Gastroesophageal sphincter (tissue), 3 donors: Measurements from ENCODE around the gene FAM47E.

Source experiments
- CTCF ChIP-seq, 4 experiments: fragments of 200-600 bp in 2 of 4; fragments of 450-650 bp in 2 of 4; sonication (generic) in 1 of 4; IDR thresholded peaks; one replicate each; pipeline ENCODE4 v1.5.1; 2017 to 2019; ENCODE audit warnings: antibody characterized with exemption in 4 of 4, mild to moderate bottlenecking in 2 of 4, moderate library complexity in 2 of 4
- POLR2A ChIP-seq, 2 donors: fragments of 450-650 bp; IDR thresholded peaks; one replicate each; pipeline ENCODE4 v1.6.1; 2017; ENCODE audit warnings: antibody characterized with exemption in 2 of 2, mild to moderate bottlenecking in 2 of 2, moderate library complexity in 1 of 2
- POLR2AphosphoS5 ChIP-seq: sonication (generic); formaldehyde crosslinking; IDR thresholded peaks from one replicate; pipeline ENCODE4 v1.6.1; 2017; ENCODE audit warnings: antibody characterized with exemption

GRCh38 chr4:76279462-76279861 lies 27.9 kb downstream of the FAM47E start:
- TF ChIP-seq CTCF (IDR thresholded peaks at IDR 0.05) (no peak), POLR2AphosphoS5 (no peak), POLR2A (IDR thresholded peaks at IDR 0.05) (no peak)
